PC-3 (cell line): ENCODE measurements around the gene KCNQ4. TPM values are rescaled to one million over a fixed set of nuclear protein-coding genes. Genes with fewer than 3 reads are reported as not detected.

ENCODE experiments used
- ATAC-seq: fragments of 200-7000 bp; cut with Tn5 transposase; 2 replicates; pipeline ENCODE4 v1.9.1; 2020; ENCODE audit warnings: mild to moderate bottlenecking, moderate library complexity
- BruUV-seq: library from RNA; stranded (reverse); fragments of 400-500 nt; replicated peaks from 2 replicates; lab custom pipeline; 2021; lab: Mats Ljungman, UMichigan
- CTCF ChIA-PET: fragments of 300-600 bp; sonication (Branson Sonifier 250); formaldehyde crosslinking; loops from one replicate; lab custom pipeline; 2022; ENCODE audit warnings: antibody characterized with exemption; lab: Charles Lee
- POLR2A ChIA-PET: fragments of 300-600 bp; sonication (Branson Sonifier 250); formaldehyde crosslinking; loops from one replicate; lab custom pipeline; 2022; ENCODE audit warnings: antibody characterized with exemption; ENCODE audit not compliant: unreplicated experiment; lab: Charles Lee
- DNase-seq: peaks from one replicate; pipeline ENCODE4 v3.0.0-alpha.2; 2015
- H2AFZ ChIP-seq: fragments of 300-600 bp; sonication (generic); 2 replicates; pipeline ENCODE4 v1.6.0; 2016; ENCODE audit warnings: antibody characterized with exemption, low read length
- H3F3A ChIP-seq: fragments of 300-600 bp; sonication (generic); one replicate; pipeline ENCODE4 v1.6.0; 2017; ENCODE audit warnings: antibody characterized with exemption, low read length, control low read depth, mild to moderate bottlenecking; ENCODE audit not compliant: unreplicated experiment
- H3K27ac ChIP-seq: fragments of 300-600 bp; sonication (generic); 2 replicates; pipeline ENCODE4 v1.5.1; 2016; ENCODE audit warnings: mild to moderate bottlenecking, low read length
- H3K27me3 ChIP-seq: fragments of 300-600 bp; sonication (generic); 2 replicates; pipeline ENCODE4 v1.6.1; 2016; ENCODE audit warnings: low read length, mixed read lengths
- H3K36me3 ChIP-seq: fragments of 300-600 bp; sonication (generic); 2 replicates; pipeline ENCODE4 v1.6.1; 2016; ENCODE audit warnings: low read depth, mixed run types, low read length, mixed read lengths
- H3K4me1 ChIP-seq: fragments of 300-600 bp; sonication (generic); 2 replicates; pipeline ENCODE4 v1.5.1; 2016; ENCODE audit warnings: low read length; ENCODE audit not compliant: insufficient read depth
- H3K4me2 ChIP-seq: fragments of 300-600 bp; sonication (generic); 2 replicates; pipeline ENCODE4 v1.6.0; 2016; ENCODE audit warnings: low read length
- H3K4me3 ChIP-seq: fragments of 300-600 bp; sonication (generic); 2 replicates; pipeline ENCODE4 v1.5.1; 2016; ENCODE audit warnings: mild to moderate bottlenecking, low read length, mixed read lengths
- H3K79me2 ChIP-seq: fragments of 300-600 bp; sonication (generic); 2 replicates; pipeline ENCODE4 v1.6.1; 2017; ENCODE audit warnings: low read length, mixed read lengths
- H3K9ac ChIP-seq: fragments of 300-600 bp; sonication (generic); 2 replicates; pipeline ENCODE4 v1.6.0; 2016; ENCODE audit warnings: mild to moderate bottlenecking, low read length
- H3K9me2 ChIP-seq: fragments of 300-600 bp; sonication (generic); replicated peaks from 2 replicates; pipeline ENCODE4 v1.6.1; 2016; ENCODE audit warnings: mixed run types, low read length, mixed read lengths
- H3K9me3 ChIP-seq: fragments of 300-600 bp; sonication (generic); 2 replicates; pipeline ENCODE4 v1.6.1; 2016; ENCODE audit warnings: low read length, mixed read lengths
- H4K20me1 ChIP-seq: fragments of 300-600 bp; sonication (generic); 2 replicates; pipeline ENCODE4 v1.6.1; 2016; ENCODE audit warnings: low read length, mixed read lengths
- EZH2 ChIP-seq: fragments of 300-600 bp; sonication (generic); IDR thresholded peaks from one replicate; pipeline ENCODE4 v1.6.1; 2017; ENCODE audit warnings: antibody characterized with exemption, mild to moderate bottlenecking, low read length; ENCODE audit not compliant: unreplicated experiment
- EZH2phosphoT487 ChIP-seq: fragments of 300-600 bp; sonication (generic); IDR thresholded peaks from 2 replicates; pipeline ENCODE4 v1.6.1; 2018; ENCODE audit warnings: mild to moderate bottlenecking, antibody characterized with exemption, low read length, borderline replicate concordance
- intact Hi-C: fragments of 100-400 bp; cut with micrococcal nuclease; formaldehyde crosslinking; loops from 2 replicates; pipeline ENCODE4 v1.9.0; 2023
- total RNA-seq: library from RNA; depleted of rRNA; stranded (reverse); fragments of >200 nt; gene quantifications from 2 replicates; pipeline ENCODE4 v1.2.3, GENCODE V29; 2014
- TF ChIP-seq, protein P1 (sequence below): fragments of 300-600 bp; sonication (generic); conservative IDR thresholded peaks from 2 replicates; pipeline ENCODE4 v1.5.1; 2017; ENCODE audit warnings: antibody characterized with exemption, low read depth, mild to moderate bottlenecking, low read length

Gene KCNQ4
- total RNA-seq, 1 experiment from 2014 or later = 2.5 TPM

- Histone ChIP-seq H3K79me2 (no peaks in the 10 kb centered on the region), H3K9me2 (no peaks in the 10 kb centered on the region), H3F3A (no peaks in the 10 kb centered on the region), H2AFZ (no peak overlapping the region), H3K27me3 (no peaks in the 10 kb centered on the region), H3K4me2 (no peak overlapping the region), H3K4me1 (no peaks in the 10 kb centered on the region), H4K20me1 (no peaks in the 10 kb centered on the region), H3K4me3 (no peak overlapping the region), H3K27ac (no peak overlapping the region), H3K36me3 (0 out of 2 replicates have a peak, but pooled peaks cover 3% of the 10 kb centered on the region), H3K9me3 (no peaks in the 10 kb centered on the region), H3K9ac (no peak overlapping the region)
- TF ChIP-seq, protein P1, sequence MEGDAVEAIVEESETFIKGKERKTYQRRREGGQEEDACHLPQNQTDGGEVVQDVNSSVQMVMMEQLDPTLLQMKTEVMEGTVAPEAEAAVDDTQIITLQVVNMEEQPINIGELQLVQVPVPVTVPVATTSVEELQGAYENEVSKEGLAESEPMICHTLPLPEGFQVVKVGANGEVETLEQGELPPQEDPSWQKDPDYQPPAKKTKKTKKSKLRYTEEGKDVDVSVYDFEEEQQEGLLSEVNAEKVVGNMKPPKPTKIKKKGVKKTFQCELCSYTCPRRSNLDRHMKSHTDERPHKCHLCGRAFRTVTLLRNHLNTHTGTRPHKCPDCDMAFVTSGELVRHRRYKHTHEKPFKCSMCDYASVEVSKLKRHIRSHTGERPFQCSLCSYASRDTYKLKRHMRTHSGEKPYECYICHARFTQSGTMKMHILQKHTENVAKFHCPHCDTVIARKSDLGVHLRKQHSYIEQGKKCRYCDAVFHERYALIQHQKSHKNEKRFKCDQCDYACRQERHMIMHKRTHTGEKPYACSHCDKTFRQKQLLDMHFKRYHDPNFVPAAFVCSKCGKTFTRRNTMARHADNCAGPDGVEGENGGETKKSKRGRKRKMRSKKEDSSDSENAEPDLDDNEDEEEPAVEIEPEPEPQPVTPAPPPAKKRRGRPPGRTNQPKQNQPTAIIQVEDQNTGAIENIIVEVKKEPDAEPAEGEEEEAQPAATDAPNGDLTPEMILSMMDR = no peak
- no peak for TF ChIP-seq EZH2phosphoT487
- TF ChIP-seq EZH2 = no peak
- peak; percentile 10; the same call in 1 of the 2 replicates for ATAC-seq
- intact Hi-C loops = loop anchor here (5.0 kb wide), 3 partner anchors 78 to 178 kb away; partner anchors contain the start of gene NFYC
- DNase-seq = no peak
- BruUV-seq = no TSS peak
- ChIA-PET CTCF (interaction anchor here (0.5 to 1.2 kb wide), 6 partner anchors 9 to 175 kb away, joined by 3 to 11 read pairs (median 4); no protein-coding TSS in a partner anchor), POLR2A (no interaction called here)
These were observed 9.8 kb upstream of the KCNQ4 start for GRCh38 chr1:40773748-40774265.

GRCh38 chr1:40774266-40774998, 9.2 kb upstream of the KCNQ4 start:
- Histone ChIP-seq H3K9me3 (no peaks in the 10 kb centered on the region), H3K27ac (no peak overlapping the region), H2AFZ (no peak overlapping the region), H3K36me3 (0 out of 2 replicates have a peak, but pooled peaks cover 3% of the 10 kb centered on the region), H3K79me2 (no peaks in the 10 kb centered on the region), H3K4me2 (no peak overlapping the region), H4K20me1 (no peaks in the 10 kb centered on the region), H3K4me1 (no peaks in the 10 kb centered on the region), H3K9ac (no peak overlapping the region), H3K27me3 (no peaks in the 10 kb centered on the region), H3F3A (no peaks in the 10 kb centered on the region), H3K9me2 (no peaks in the 10 kb centered on the region), H3K4me3 (no peak overlapping the region)
- BruUV-seq = no TSS peak
- POLR2A ChIA-PET = no interaction called here
- ATAC-seq (peak; percentile 72), DNase-seq (peak; percentile 67)
- no peak for TF ChIP-seq EZH2
- TF ChIP-seq EZH2phosphoT487 = no peak
- TF ChIP-seq, protein P1 = peak; percentile 92
- CTCF ChIA-PET = interaction anchor here (0.5 to 1.2 kb wide), 6 partner anchors 9 to 149 kb away, joined by 3 to 4 read pairs (median 3); no protein-coding TSS in a partner anchor
- intact Hi-C loops = loop anchor here (5.0 kb wide), 3 partner anchors 78 to 178 kb away; partner anchors contain the start of gene NFYC
